Brain microvascular endothelial cell (primary cell): Measurements from ENCODE around the gene P2RX7.
"Not testable (repeated sequence)": the region's sequence is repeated elsewhere in the genome, so short reads cannot be mapped to it uniquely, and the experiment has no call there.

Source experiments
- DNase-seq: peaks from one replicate; pipeline ENCODE4 v3.0.0-alpha.2; 2020
- H3K27ac ChIP-seq: fragments of 250-450 bp; sonication (Bioruptor Pico); 2 replicates; pipeline ENCODE4 v1.5.1; 2020; ENCODE audit warnings: mild to moderate bottlenecking, moderate library complexity
- H3K27me3 ChIP-seq: fragments of 250-450 bp; sonication (Bioruptor Pico); replicated peaks from 2 replicates; pipeline ENCODE4 v1.5.1; 2020; ENCODE audit warnings: mild to moderate bottlenecking
- H3K36me3 ChIP-seq: fragments of 250-450 bp; sonication (Bioruptor Pico); replicated peaks from 2 replicates; pipeline ENCODE4 v1.5.1; 2020; ENCODE audit warnings: mild to moderate bottlenecking
- H3K4me3 ChIP-seq: 2 replicates; pipeline ENCODE4 v1.5.1; 2011; ENCODE audit warnings: low read depth, mild to moderate bottlenecking, control low read depth, low read length, moderate library complexity
- CTCF ChIP-seq: IDR thresholded peaks from 2 replicates; pipeline ENCODE4 v1.5.1; 2011; ENCODE audit warnings: low read depth, mild to moderate bottlenecking, moderate library complexity, low read length, control low read depth, inconsistent platforms; ENCODE audit errors: missing control alignments
- in situ Hi-C: cut with HindIII; loops from 2 replicates; pipeline ENCODE4 v1.10.0; 2017; ENCODE audit warnings: low sequenced_read_pairs, low pct_ligation_motif_present

The P2RX7 gene

DNA sequence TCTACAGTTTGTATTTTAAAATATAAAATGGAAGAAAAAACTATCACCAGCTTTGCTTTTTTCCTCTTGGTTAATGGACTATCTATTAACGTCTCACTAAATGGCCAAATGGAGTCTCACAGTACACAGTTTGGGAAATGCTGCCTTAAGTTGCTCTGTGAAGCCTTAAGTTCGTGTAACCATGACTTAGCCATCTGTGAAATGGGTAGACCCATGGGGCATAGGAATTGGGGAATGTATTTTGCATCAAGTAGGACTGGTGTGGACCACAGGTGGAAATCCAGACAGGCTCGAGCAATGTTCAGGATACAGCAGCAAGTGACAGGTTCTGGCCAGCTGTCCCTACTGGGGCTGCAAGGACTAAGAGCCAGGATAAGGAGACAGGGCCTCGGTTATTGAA is 4.8 kb downstream of the P2RX7 start:
- no peak for DNase-seq
- H3K4me3 ChIP-seq: no peak overlapping the region
- H3K27ac ChIP-seq: no peak overlapping the region
- no peaks in the 10 kb centered on the region for H3K36me3 ChIP-seq
- in situ Hi-C loops: no loop called here
- TF ChIP-seq CTCF: no peak
- no peaks in the 10 kb centered on the region for H3K27me3 ChIP-seq

DNA sequence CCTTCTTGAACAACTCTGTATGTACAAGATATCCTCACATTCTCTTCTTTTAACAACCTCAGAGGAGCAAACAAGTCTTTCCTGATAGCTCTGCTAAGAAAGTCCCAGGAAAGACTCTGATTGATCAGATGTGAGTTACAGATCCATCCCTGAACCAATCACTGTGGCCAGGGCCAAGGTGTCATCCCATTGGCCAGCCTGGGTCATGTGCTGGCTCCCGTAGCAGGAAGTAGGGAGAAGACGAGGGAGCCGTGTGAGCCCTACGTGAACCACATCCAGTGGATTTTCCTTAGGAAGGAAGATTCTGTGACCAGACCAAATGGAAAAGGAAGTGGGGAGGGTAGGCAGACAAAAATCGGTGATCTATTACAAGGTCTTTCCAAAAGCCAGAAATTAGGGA is 5.6 kb downstream of the P2RX7 start:
- no peak overlapping the region for H3K4me3 ChIP-seq
- no peaks in the 10 kb centered on the region for H3K27me3 ChIP-seq
- no peak overlapping the region for H3K27ac ChIP-seq
- in situ Hi-C loops: no loop called here
- TF ChIP-seq CTCF: no peak
- no peak for DNase-seq
- no peaks in the 10 kb centered on the region for H3K36me3 ChIP-seq

DNA sequence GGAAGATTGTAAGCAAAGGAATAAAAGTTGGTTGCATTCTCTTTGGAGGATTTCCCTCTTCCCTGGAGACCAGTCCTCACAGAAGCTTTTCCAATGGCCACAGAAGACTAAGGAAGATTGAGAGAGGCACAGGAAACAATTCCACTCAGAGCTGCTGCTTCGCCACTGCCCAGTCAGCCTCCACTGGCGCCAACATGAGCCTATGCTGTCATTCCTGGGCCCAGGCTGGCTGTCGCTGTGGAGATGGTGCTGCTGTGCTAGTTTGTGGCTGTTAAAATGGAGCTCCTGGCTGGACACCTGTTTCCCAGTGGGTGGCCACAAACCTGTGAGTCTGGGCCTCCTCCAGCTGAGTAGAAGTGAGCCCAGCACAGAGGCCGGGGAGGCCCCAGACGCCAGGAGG is 6.6 kb downstream of the P2RX7 start:
- H3K4me3 ChIP-seq: no peak overlapping the region
- in situ Hi-C loops: no loop called here
- DNase-seq: no peak
- no peaks in the 10 kb centered on the region for H3K36me3 ChIP-seq
- no peak overlapping the region for H3K27ac ChIP-seq
- no peaks in the 10 kb centered on the region for H3K27me3 ChIP-seq
- no peak for TF ChIP-seq CTCF

GRCh38 chr12:121142171-121142950 is 9.7 kb downstream of the P2RX7 start:
- Histone ChIP-seq H3K27me3 (no peaks in the 10 kb centered on the region), H3K4me3 (no peak overlapping the region), H3K27ac (no peak overlapping the region), H3K36me3 (no peaks in the 10 kb centered on the region)
- TF ChIP-seq CTCF: no peak
- DNase-seq: no peak
- in situ Hi-C loops: no loop called here

GRCh38 chr12:121144416-121144914 is 11.8 kb downstream of the P2RX7 start:
- Histone ChIP-seq H3K27ac (no peak overlapping the region), H3K4me3 (no peak overlapping the region), H3K36me3 (no peaks in the 10 kb centered on the region), H3K27me3 (no peaks in the 10 kb centered on the region)
- in situ Hi-C loops: no loop called here
- no peak for TF ChIP-seq CTCF
- DNase-seq: peak; percentile 6

GRCh38 chr12:121145221-121145620 is 12.5 kb downstream of the P2RX7 start:
- peak; percentile 23 for DNase-seq
- Histone ChIP-seq H3K27ac (no peak overlapping the region), H3K27me3 (no peaks in the 10 kb centered on the region), H3K36me3 (no peaks in the 10 kb centered on the region), H3K4me3 (no peak overlapping the region)
- no peak for TF ChIP-seq CTCF
- in situ Hi-C loops: no loop called here

GRCh38 chr12:121149289-121149688 is 16.6 kb downstream of the P2RX7 start:
- DNase-seq, in situ Hi-C loops, H3K4me3 ChIP-seq, H3K27me3 ChIP-seq, H3K27ac ChIP-seq, H3K36me3 ChIP-seq: not testable (repeated sequence)
